H9 (cell line): Measurements from ENCODE around the gene SCAMP5. TPM values are rescaled to one million over a fixed set of nuclear protein-coding genes. Genes with fewer than 3 reads are reported as not detected.
A peak's percentile ranks its signal among the peaks of the same experiment; 100 is the strongest.

Experiments used
- DNase-seq: peaks from one replicate; pipeline ENCODE4 v3.0.0-alpha.2; 2017
- H2AFZ ChIP-seq: one replicate; pipeline ENCODE4 v1.6.1; 2013; ENCODE audit warnings: mild to moderate bottlenecking, low read length, control low read depth, moderate library complexity
- H2AK5ac ChIP-seq: 2 replicates; pipeline ENCODE4 v1.6.1; 2013; ENCODE audit warnings: low read length, control low read depth, mixed read lengths; ENCODE audit not compliant: insufficient read length
- H2BK120ac ChIP-seq: one replicate; pipeline ENCODE4 v1.6.1; 2013; ENCODE audit warnings: low read depth, mild to moderate bottlenecking, low read length, control low read depth, inconsistent platforms; ENCODE audit not compliant: poor library complexity, severe bottlenecking
- H2BK12ac ChIP-seq: 2 replicates; pipeline ENCODE4 v1.6.1; 2013; ENCODE audit warnings: low read length, control low read depth, mixed read lengths, low read depth; ENCODE audit not compliant: insufficient read length
- H2BK15ac ChIP-seq: 2 replicates; pipeline ENCODE4 v1.6.1; 2013; ENCODE audit warnings: low read depth, low read length, control low read depth
- H2BK20ac ChIP-seq: one replicate; pipeline ENCODE4 v1.6.1; 2013; ENCODE audit warnings: low read depth, mild to moderate bottlenecking, low read length, control low read depth, inconsistent platforms; ENCODE audit not compliant: poor library complexity, severe bottlenecking
- H2BK5ac ChIP-seq: 2 replicates; pipeline ENCODE4 v1.6.1; 2013; ENCODE audit warnings: low read length, control low read depth, mixed read lengths; ENCODE audit not compliant: insufficient read length
- H3K14ac ChIP-seq: 2 replicates; pipeline ENCODE4 v1.6.1; 2013; ENCODE audit warnings: low read length, control low read depth; ENCODE audit not compliant: insufficient read depth
- H3K18ac ChIP-seq: 2 replicates; pipeline ENCODE4 v1.6.1; 2013; ENCODE audit warnings: low read depth, mild to moderate bottlenecking, mixed read lengths, low read length, control low read depth; ENCODE audit not compliant: insufficient read length
- H3K23ac ChIP-seq: 2 replicates; pipeline ENCODE4 v1.6.1; 2013; ENCODE audit warnings: low read length, control low read depth, mixed read lengths, low read depth; ENCODE audit not compliant: insufficient read length
- H3K23me2 ChIP-seq: 2 replicates; pipeline ENCODE4 v1.6.1; 2013; ENCODE audit warnings: low read depth, mild to moderate bottlenecking, mixed read lengths, low read length, control low read depth; ENCODE audit not compliant: insufficient read length, poor library complexity, severe bottlenecking
- H3K27ac ChIP-seq: 2 replicates; pipeline ENCODE4 v1.5.1; 2013; ENCODE audit warnings: low read length, control low read depth, mixed read lengths, low read depth; ENCODE audit not compliant: insufficient read length
- H3K27me3 ChIP-seq: 2 replicates; pipeline ENCODE4 v1.6.1; 2013; ENCODE audit warnings: low read length, control low read depth, inconsistent platforms; ENCODE audit not compliant: insufficient read depth
- H3K4ac ChIP-seq: 2 replicates; pipeline ENCODE4 v1.6.1; 2013; ENCODE audit warnings: low read depth, mild to moderate bottlenecking, control low read depth, inconsistent platforms, low read length, moderate library complexity
- H3K4me1 ChIP-seq: 2 replicates; pipeline ENCODE4 v1.6.1; 2013; ENCODE audit warnings: low read length, control low read depth, inconsistent platforms; ENCODE audit not compliant: insufficient read depth
- H3K4me2 ChIP-seq: 2 replicates; pipeline ENCODE4 v1.6.1; 2013; ENCODE audit warnings: low read length, control low read depth, mixed read lengths; ENCODE audit not compliant: insufficient read length, insufficient read depth
- H3K56ac ChIP-seq: 2 replicates; pipeline ENCODE4 v1.6.1; 2013; ENCODE audit warnings: low read depth, mild to moderate bottlenecking, mixed read lengths, low read length, control low read depth; ENCODE audit not compliant: insufficient read length
- H3K79me1 ChIP-seq: 2 replicates; pipeline ENCODE4 v1.6.1; 2013; ENCODE audit warnings: low read depth, mild to moderate bottlenecking, moderate library complexity, low read length, control low read depth, inconsistent platforms; ENCODE audit not compliant: insufficient read depth, poor library complexity, severe bottlenecking
- H3K79me2 ChIP-seq: 2 replicates; pipeline ENCODE4 v1.6.1; 2013; ENCODE audit warnings: low read length, control low read depth, inconsistent platforms; ENCODE audit not compliant: insufficient read depth
- H3K9ac ChIP-seq: 2 replicates; pipeline ENCODE4 v1.6.1; 2013; ENCODE audit warnings: low read length, control low read depth, mixed read lengths; ENCODE audit not compliant: insufficient read length; ENCODE audit errors: extremely low read depth
- H3K9me3 ChIP-seq: one replicate; pipeline ENCODE4 v1.6.1; 2013; ENCODE audit warnings: low read depth, low read length, inconsistent platforms; ENCODE audit not compliant: control insufficient read depth
- H3T11ph ChIP-seq: one replicate; pipeline ENCODE4 v1.6.1; 2013; ENCODE audit warnings: mild to moderate bottlenecking, low read length, control low read depth, inconsistent platforms
- H4K20me1 ChIP-seq: one replicate; pipeline ENCODE4 v1.6.1; 2013; ENCODE audit not compliant: control insufficient read depth, insufficient read length, insufficient read depth
- H4K5ac ChIP-seq: 2 replicates; pipeline ENCODE4 v1.6.1; 2013; ENCODE audit warnings: low read depth, mild to moderate bottlenecking, mixed read lengths, low read length, control low read depth; ENCODE audit not compliant: insufficient read length
- H4K8ac ChIP-seq: replicated peaks from 2 replicates; pipeline ENCODE4 v1.6.1; 2013; ENCODE audit warnings: low read length, control low read depth, mixed read lengths, low read depth; ENCODE audit not compliant: insufficient read length
- H4K91ac ChIP-seq: 2 replicates; pipeline ENCODE4 v1.6.1; 2013; ENCODE audit warnings: low read depth, mild to moderate bottlenecking, moderate library complexity, mixed read lengths, low read length, control low read depth; ENCODE audit not compliant: insufficient read length
- H3K27ac Mint-ChIP-seq, 3 experiments: 2 replicates in 2 of 3; 3 replicates in 1 of 3; pipeline ENCODE4 v1.8.0; 2020 to 2021; ENCODE audit warnings: mixed read lengths in 3 of 3, mild to moderate bottlenecking in 1 of 3, moderate library complexity in 1 of 3
- H3K27me3 Mint-ChIP-seq: 2 replicates; pipeline ENCODE4 v1.8.0; 2021; ENCODE audit warnings: low read depth, mild to moderate bottlenecking, moderate library complexity, mixed read lengths
- H3K36me3 Mint-ChIP-seq, 3 experiments: 2 replicates in 2 of 3; 3 replicates in 1 of 3; pipeline ENCODE4 v1.8.0; 2020 to 2021; ENCODE audit warnings: low read depth in 3 of 3, mixed read lengths in 3 of 3; ENCODE audit not compliant: insufficient read depth in 1 of 3
- H3K4me1 Mint-ChIP-seq, 2 experiments: 2 replicates each; pipeline ENCODE4 v1.8.0; 2020; ENCODE audit warnings: mixed read lengths in 2 of 2
- H3K4me3 Mint-ChIP-seq, 2 experiments: 2 replicates in 1 of 2; 3 replicates in 1 of 2; pipeline ENCODE4 v1.8.0; 2020 to 2021; ENCODE audit warnings: mild to moderate bottlenecking in 2 of 2, mixed read lengths in 2 of 2, moderate library complexity in 1 of 2
- H3K9me3 Mint-ChIP-seq, 2 experiments: 2 replicates in 1 of 2; 3 replicates in 1 of 2; pipeline ENCODE4 v1.8.0; 2020; ENCODE audit warnings: mild to moderate bottlenecking in 2 of 2, mixed read lengths in 2 of 2, moderate library complexity in 1 of 2
- CTCF ChIP-seq: fragments of 200-600 bp; sonication (generic); conservative IDR thresholded peaks from 3 replicates; pipeline ENCODE4 v1.8.0; 2021; ENCODE audit warnings: antibody characterized with exemption, mild to moderate bottlenecking
- WGBS: extraction: QIAGEN DNeasy Blood & Tissue Kit; methylation state at CpG from one replicate; pipeline ENCODE4 v1.1.7; 2013; ENCODE audit warnings: missing lambda C conversion rate, low lambda C conversion rate, mixed read lengths; ENCODE audit not compliant: insufficient read length; ENCODE audit errors: extremely low coverage; 5-methylcytosine and 5-hydroxymethylcytosine counted together
- total RNA-seq: library from RNA; stranded (reverse); gene quantifications from 2 replicates; pipeline ENCODE4 v1.2.1, GENCODE V29; 2021

Gene SCAMP5
- total RNA-seq, 1 experiment from 2014 or later, result 47.8 TPM

DNA sequence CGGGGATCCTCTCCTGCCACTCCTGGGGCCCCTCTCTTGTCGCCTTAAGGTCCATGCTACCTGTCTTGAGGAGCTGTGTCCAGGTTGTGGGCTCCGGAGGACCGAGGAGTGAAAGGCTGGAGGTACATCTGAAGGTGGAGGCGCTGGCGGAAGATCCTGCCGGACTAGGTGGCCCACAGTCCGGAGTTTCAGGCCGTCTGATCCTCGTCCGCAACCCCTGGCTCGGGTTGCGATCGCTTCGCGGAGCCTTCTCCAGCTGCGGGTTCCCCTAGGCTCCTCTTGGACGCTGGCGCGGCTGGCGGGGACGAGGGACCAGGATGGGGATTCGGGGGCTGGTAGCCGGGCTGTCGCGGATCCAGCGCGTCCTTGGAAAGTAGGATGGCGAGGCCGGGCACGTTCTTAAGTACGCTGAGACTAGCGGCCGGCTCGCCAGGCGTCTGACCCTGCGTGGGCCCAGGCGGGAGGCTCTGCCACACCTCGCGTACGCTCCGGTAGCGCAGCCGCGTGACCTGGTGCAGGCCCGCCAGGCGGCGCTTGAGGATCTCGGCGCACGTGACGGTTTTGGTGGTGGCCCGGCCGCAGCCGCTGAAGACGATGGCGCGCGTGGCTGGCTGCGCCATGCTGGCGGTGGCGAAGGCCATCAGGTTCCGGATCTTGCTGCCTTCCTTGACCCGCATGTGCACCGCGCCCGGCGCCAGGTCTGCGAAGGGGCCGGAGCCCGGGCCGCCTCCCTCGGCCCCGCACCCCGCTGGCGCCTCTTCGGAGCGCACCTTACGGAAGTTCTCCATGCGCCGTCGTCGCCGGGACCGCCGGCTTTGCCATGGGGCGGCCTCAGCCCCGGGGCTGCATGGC is 39.3 kb upstream of the SCAMP5 start:
- Histone ChIP-seq H3K23ac (no peak overlapping the region), H3K4ac (no peak overlapping the region), H3K27me3 (peaks cover 11% of the 10 kb centered on the region; the same call in 1 of the 2 replicates), H3K9me3 (no peaks in the 10 kb centered on the region), H2AK5ac (no peak overlapping the region), H2BK120ac (no peak overlapping the region), H3T11ph (no peak overlapping the region), H3K14ac (peak overlapping the region; percentile 88), H3K23me2 (peaks cover 34% of the 10 kb centered on the region), H2BK20ac (no peak overlapping the region), H3K79me2 (peaks cover 3% of the 10 kb centered on the region; the same call in 1 of the 2 replicates), H3K4me1 (no peaks in the 10 kb centered on the region; the same call in 1 of the 2 replicates), H4K8ac (no peak overlapping the region), H3K56ac (no peak overlapping the region), H3K79me1 (no peaks in the 10 kb centered on the region), H3K18ac (no peak overlapping the region), H2AFZ (no peak overlapping the region), H4K91ac (no peak overlapping the region), H2BK15ac (no peak overlapping the region), H4K20me1 (no peaks in the 10 kb centered on the region), H3K4me2 (peak overlapping the region; percentile 72), H2BK12ac (no peak overlapping the region), H2BK5ac (no peak overlapping the region), H3K9ac (peak overlapping the region; percentile 35), H4K5ac (no peak overlapping the region), H3K27ac (no peak overlapping the region)
- no peaks in the 10 kb centered on the region for H3K9me3 Mint-ChIP-seq
- peaks cover 0 to 2% (median 0%) of the 10 kb centered on the region in 3 experiments; a peak in 2 of 7 replicates for H3K36me3 Mint-ChIP-seq
- peak; percentile 57 for TF ChIP-seq CTCF
- H3K4me1 Mint-ChIP-seq, result peaks cover 23 to 34% of the 10 kb centered on the region in 2 experiments
- peak; percentile 78 for DNase-seq
- H3K4me3 Mint-ChIP-seq, result peak overlapping the region; percentile 67 to 92
- no peak overlapping the region for H3K27ac Mint-ChIP-seq
- peaks cover 58% of the 10 kb centered on the region for H3K27me3 Mint-ChIP-seq
- WGBS, result no CpG with 5 or more reads among the region's 88 CpGs
